IMR-90 (cell line): ENCODE data around the gene B9D1. TPM values are rescaled to one million over a fixed set of nuclear protein-coding genes. Genes with fewer than 3 reads are reported as not detected.

Experiments used
- ATAC-seq: fragments of 200-7000 bp; cut with Tn5 transposase; 2 replicates; pipeline ENCODE4 v1.9.1; 2020; ENCODE audit warnings: low read depth, mild to moderate bottlenecking, moderate library complexity
- BruUV-seq: library from RNA; stranded (reverse); fragments of 400-500 nt; replicated peaks from 2 replicates; lab custom pipeline; 2021; lab: Mats Ljungman, UMichigan
- CTCF ChIA-PET: fragments of 300-600 bp; formaldehyde crosslinking; extraction: SDS; loops from one replicate; lab custom pipeline; 2021; ENCODE audit warnings: antibody characterized with exemption; lab: Yijun Ruan, JAX
- POLR2A ChIA-PET: fragments of 300-600 bp; sonication (Branson Sonifier 250); formaldehyde crosslinking; loops from one replicate; lab custom pipeline; 2022; ENCODE audit warnings: antibody characterized with exemption; ENCODE audit not compliant: unreplicated experiment; lab: Charles Lee
- DNase-seq: peaks from one replicate; pipeline ENCODE4 v3.0.0; 2013
- H2AFZ ChIP-seq: replicated peaks from 2 replicates; pipeline ENCODE3; 2013; ENCODE audit warnings: low read length, mild to moderate bottlenecking; ENCODE audit not compliant: poor library complexity
- H2AK5ac ChIP-seq: 2 replicates; pipeline ENCODE4 v1.6.1; 2013; ENCODE audit warnings: low read depth, low read length, inconsistent platforms
- H2AK9ac ChIP-seq: replicated peaks from 2 replicates; pipeline ENCODE3; 2013; ENCODE audit warnings: mild to moderate bottlenecking, low read depth, low read length, moderate library complexity; ENCODE audit not compliant: poor library complexity
- H2BK120ac ChIP-seq: 2 replicates; pipeline ENCODE4 v1.6.1; 2013; ENCODE audit warnings: low read depth, low read length, inconsistent platforms
- H2BK15ac ChIP-seq: 3 replicates; pipeline ENCODE4 v1.6.1; 2013; ENCODE audit warnings: low read depth, low read length, inconsistent platforms
- H2BK20ac ChIP-seq: 2 replicates; pipeline ENCODE4 v1.6.1; 2013; ENCODE audit warnings: low read depth, mild to moderate bottlenecking, inconsistent platforms, low read length, moderate library complexity
- H2BK5ac ChIP-seq: 2 replicates; pipeline ENCODE4 v1.6.1; 2013; ENCODE audit warnings: mild to moderate bottlenecking, low read depth, low read length, inconsistent platforms; ENCODE audit not compliant: poor library complexity, severe bottlenecking
- H3K14ac ChIP-seq: replicated peaks from 2 replicates; pipeline ENCODE4 v1.6.1; 2013; ENCODE audit warnings: low read depth, low read length, inconsistent platforms
- H3K18ac ChIP-seq: 2 replicates; pipeline ENCODE4 v1.6.1; 2013; ENCODE audit warnings: low read depth, low read length, control low read depth
- H3K23ac ChIP-seq: 2 replicates; pipeline ENCODE4 v1.6.1; 2013; ENCODE audit warnings: low read depth, low read length, inconsistent platforms
- H3K27ac ChIP-seq: 2 replicates; pipeline ENCODE4 v1.5.1; 2013; ENCODE audit warnings: mild to moderate bottlenecking, control low read depth, low read length; ENCODE audit not compliant: insufficient read depth
- H3K27me3 ChIP-seq: 2 replicates; pipeline ENCODE4 v1.6.1; 2013; ENCODE audit warnings: low read length; ENCODE audit not compliant: control insufficient read depth, insufficient read depth
- H3K36me3 ChIP-seq: 2 replicates; pipeline ENCODE4 v1.6.1; 2013; ENCODE audit warnings: low read length, mixed read lengths; ENCODE audit not compliant: control insufficient read depth, insufficient read depth
- H3K4ac ChIP-seq: 2 replicates; pipeline ENCODE4 v1.6.1; 2013; ENCODE audit warnings: low read depth, low read length, inconsistent platforms
- H3K4me1 ChIP-seq: 2 replicates; pipeline ENCODE4 v1.6.1; 2013; ENCODE audit warnings: low read length, mixed read lengths; ENCODE audit not compliant: control insufficient read depth, insufficient read depth
- H3K4me2 ChIP-seq: 2 replicates; pipeline ENCODE4 v1.6.1; 2013; ENCODE audit warnings: low read depth, mild to moderate bottlenecking, control low read depth, low read length, moderate library complexity
- H3K4me3 ChIP-seq: 2 replicates; pipeline ENCODE4 v1.5.1; 2013; ENCODE audit warnings: low read depth, mild to moderate bottlenecking, control low read depth, low read length, moderate library complexity; ENCODE audit not compliant: insufficient read depth
- H3K56ac ChIP-seq: 2 replicates; pipeline ENCODE4 v1.6.1; 2013; ENCODE audit warnings: low read length, inconsistent platforms; ENCODE audit not compliant: insufficient read depth; ENCODE audit errors: extremely low read depth
- H3K79me1 ChIP-seq, 2 experiments: 2 replicates each; pipeline ENCODE4 v1.6.1; 2013; ENCODE audit warnings: low read length in 2 of 2, inconsistent platforms in 1 of 2, low read depth in 1 of 2
- H3K9ac ChIP-seq: 2 replicates; pipeline ENCODE4 v1.6.1; 2013; ENCODE audit warnings: low read depth, low read length, control low read depth
- H3K9me1 ChIP-seq: 2 replicates; pipeline ENCODE4 v1.6.1; 2013; ENCODE audit warnings: low read length, inconsistent platforms; ENCODE audit not compliant: insufficient read depth
- H3K9me3 ChIP-seq: 2 replicates; pipeline ENCODE4 v1.6.1; 2013; ENCODE audit warnings: low read length; ENCODE audit not compliant: control insufficient read depth, insufficient read depth
- H4K20me1 ChIP-seq: 2 replicates; pipeline ENCODE4 v1.6.1; 2013; ENCODE audit warnings: low read length, inconsistent platforms; ENCODE audit not compliant: insufficient read depth
- H4K5ac ChIP-seq: 2 replicates; pipeline ENCODE4 v1.6.1; 2013; ENCODE audit warnings: mild to moderate bottlenecking, low read depth, low read length, control low read depth
- H4K8ac ChIP-seq, 2 experiments: 2 replicates each; pipeline ENCODE4 v1.6.1; 2013; ENCODE audit warnings: low read depth in 2 of 2, low read length in 2 of 2, control low read depth in 1 of 2, inconsistent platforms in 1 of 2
- H4K91ac ChIP-seq: 2 replicates; pipeline ENCODE4 v1.6.1; 2013; ENCODE audit warnings: low read depth, low read length, inconsistent platforms; ENCODE audit not compliant: insufficient read depth
- BHLHE40 ChIP-seq: fragments of 150-350 bp; IDR thresholded peaks from 2 replicates; pipeline ENCODE4 v1.6.1; 2016; ENCODE audit warnings: mild to moderate bottlenecking, low read depth, low read length
- CEBPB ChIP-seq: IDR thresholded peaks from 2 replicates; pipeline ENCODE4 v1.6.1; 2012; ENCODE audit warnings: low read depth, low read length, improper control_type of control experiment
- CHD1 ChIP-seq: IDR thresholded peaks from 2 replicates; pipeline ENCODE4 v1.6.1; 2012; ENCODE audit warnings: low read depth, low read length, improper control_type of control experiment
- CTCF ChIP-seq: conservative IDR thresholded peaks from 2 replicates; pipeline ENCODE4 v1.5.1; 2012; ENCODE audit warnings: mild to moderate bottlenecking, low read depth, low read length, improper control_type of control experiment
- ELK1 ChIP-seq: fragments of 150-350 bp; IDR thresholded peaks from 2 replicates; pipeline ENCODE4 v1.6.1; 2016; ENCODE audit warnings: low read depth, mild to moderate bottlenecking, low read length, moderate library complexity, borderline replicate concordance
- FOS ChIP-seq: fragments of 150-350 bp; IDR thresholded peaks from 2 replicates; pipeline ENCODE4 v1.6.1; 2016; ENCODE audit warnings: low read depth, low read length
- MAFK ChIP-seq: IDR thresholded peaks from 2 replicates; pipeline ENCODE4 v1.6.1; 2012; ENCODE audit warnings: low read depth, low read length, improper control_type of control experiment
- MAZ ChIP-seq: IDR thresholded peaks from 2 replicates; pipeline ENCODE4 v1.6.1; 2012; ENCODE audit warnings: low read depth, mild to moderate bottlenecking, low read length, improper control_type of control experiment, moderate library complexity, borderline replicate concordance
- MXI1 ChIP-seq: IDR thresholded peaks from 2 replicates; pipeline ENCODE4 v1.6.1; 2012; ENCODE audit warnings: low read depth, mild to moderate bottlenecking, low read length, moderate library complexity, borderline replicate concordance
- NFE2L2 ChIP-seq: fragments of 150-350 bp; IDR thresholded peaks from 2 replicates; pipeline ENCODE4 v1.6.1; 2016; ENCODE audit warnings: low read depth, mild to moderate bottlenecking, low read length
- POLR2A ChIP-seq: IDR thresholded peaks from 2 replicates; pipeline ENCODE4 v1.6.1; 2012; ENCODE audit warnings: mild to moderate bottlenecking, low read depth, low read length
- RAD21 ChIP-seq: IDR thresholded peaks from 2 replicates; pipeline ENCODE4 v1.6.1; 2012; ENCODE audit warnings: low read length, improper control_type of control experiment
- RCOR1 ChIP-seq: IDR thresholded peaks from 2 replicates; pipeline ENCODE4 v1.6.1; 2012; ENCODE audit warnings: mild to moderate bottlenecking, low read length, improper control_type of control experiment; ENCODE audit not compliant: insufficient replicate concordance
- RFX5 ChIP-seq: IDR thresholded peaks from 2 replicates; pipeline ENCODE4 v1.8.0; 2012; ENCODE audit warnings: low read depth, mild to moderate bottlenecking, low read length, moderate library complexity
- USF2 ChIP-seq: fragments of 150-350 bp; IDR thresholded peaks from 2 replicates; pipeline ENCODE4 v1.6.1; 2017; ENCODE audit warnings: mild to moderate bottlenecking, antibody characterized with exemption, low read length, low read depth
- WGBS, 2 experiments: methylation state at CpG; one replicate each; pipeline versions ENCODE4 v1.1.5 to v1.1.7; 2013; ENCODE audit warnings: missing lambda C conversion rate in 2 of 2; ENCODE audit not compliant: insufficient read length in 1 of 2; ENCODE audit errors: extremely low coverage in 2 of 2; 5-methylcytosine and 5-hydroxymethylcytosine counted together
- dilution Hi-C: fragments of 300-500 bp; cut with HindIII; formaldehyde crosslinking; loops from one replicate; pipeline ENCODE4 v1.14.3; 2018; ENCODE audit warnings: low sequenced_read_pairs; ENCODE audit not compliant: unreplicated experiment
- in situ Hi-C: fragments of 300-500 bp; cut with MboI; formaldehyde crosslinking; loops from 3 replicates; pipeline ENCODE4 v1.14.3; 2019; ENCODE audit warnings: low sequenced_read_pairs, inconsistent platforms, mixed read lengths
- intact Hi-C: fragments of 100-400 bp; cut with micrococcal nuclease; formaldehyde crosslinking; loops from 2 replicates; pipeline ENCODE4 v1.10.0; 2022
- polyA plus RNA-seq, 3 experiments: library from polyadenylated mRNA; depleted of rRNA; stranded (reverse); fragments of >200 nt; gene quantifications; 2 replicates each; pipeline ENCODE4 v1.2.3, GENCODE V29; 2012; ENCODE audit warnings: low replicate concordance in 1 of 3
- total RNA-seq: library from RNA; depleted of rRNA; stranded (reverse); fragments of >200 nt; gene quantifications from 2 replicates; pipeline ENCODE4 v1.2.3, GENCODE V29; 2012

B9D1 gene
- total and polyA plus RNA-seq, 2 of the 4 experiments (the other 2 are of a cell fraction) = 42.5 to 43.8 TPM

GRCh38 chr17:19331134-19331533 lies 31.4 kb downstream of the B9D1 start:
- H2AK9ac ChIP-seq = no peak overlapping the region
- no TSS peak for BruUV-seq
- no peaks in the 10 kb centered on the region for H3K27me3 ChIP-seq
- ChIA-PET POLR2A (no interaction called here), CTCF (interaction anchor here (0.7 to 1.2 kb wide), 2 partner anchors 8 to 135 kb away, joined by 3 to 6 read pairs; no protein-coding TSS in a partner anchor)
- peak overlapping the region; percentile 23; the same call in 1 of the 2 replicates for H3K4me2 ChIP-seq
- H2BK15ac ChIP-seq = no peak overlapping the region
- WGBS, 2 experiments = no CpG with 5 or more reads among the region's 4 CpGs
- H3K9me1 ChIP-seq = peaks cover 41% of the 10 kb centered on the region
- peak overlapping the region; percentile 63 to 90; a peak in 3 of 4 replicates for H4K8ac ChIP-seq
- H3K23ac ChIP-seq = peak overlapping the region; percentile 19; the same call in 1 of the 2 replicates
- peak overlapping the region; percentile 40; the same call in 1 of the 2 replicates for H3K14ac ChIP-seq
- H3K4me3 ChIP-seq = no peak overlapping the region
- H4K20me1 ChIP-seq = peaks cover 4% of the 10 kb centered on the region; the same call in 1 of the 2 replicates
- intact Hi-C loops = no loop called here
- peak overlapping the region; percentile 85; the same call in 1 of the 2 replicates for H4K91ac ChIP-seq
- H3K9ac ChIP-seq = peak overlapping the region; percentile 10; the same call in 1 of the 2 replicates
- peak overlapping the region; percentile 90; the same call in 1 of the 2 replicates for H3K27ac ChIP-seq
- H3K18ac ChIP-seq = peak overlapping the region; percentile 58; the same call in 1 of the 2 replicates
- no peak overlapping the region for H2AK5ac ChIP-seq
- H3K79me1 ChIP-seq = peaks cover 0 to 37% of the 10 kb centered on the region in 2 experiments; a peak in 2 of 4 replicates
- no peaks in the 10 kb centered on the region for H3K9me3 ChIP-seq
- H2BK20ac ChIP-seq = 0 out of 2 replicates have a peak overlapping the region, but pooled peaks have one; percentile 67
- peaks cover 35% of the 10 kb centered on the region for H3K4me1 ChIP-seq
- 0 out of 2 replicates have a peak overlapping the region, but pooled peaks have one; percentile 61 for H4K5ac ChIP-seq
- H2AFZ ChIP-seq = no peak overlapping the region
- DNase-seq = peak; percentile 92
- in situ Hi-C loops = no loop called here
- H3K36me3 ChIP-seq = peaks cover 14% of the 10 kb centered on the region; the same call in 1 of the 2 replicates
- H3K4ac ChIP-seq = peak overlapping the region; percentile 89; the same call in 1 of the 2 replicates
- H2BK5ac ChIP-seq = peak overlapping the region; percentile 92
- H2BK120ac ChIP-seq = peak overlapping the region; percentile 77; the same call in 1 of the 2 replicates
- peak overlapping the region; percentile 76 for H3K56ac ChIP-seq
- ATAC-seq = peak; percentile 90
- dilution Hi-C loops = no loop called here
- no peak for TF ChIP-seq USF2
- TF ChIP-seq NFE2L2 = no peak
- TF ChIP-seq FOS = peak; percentile 82
- no peak for TF ChIP-seq CHD1
- TF ChIP-seq RFX5 = no peak
- TF ChIP-seq CEBPB = peak; percentile 88
- peak; percentile 42; the same call in 1 of the 2 replicates for TF ChIP-seq MAFK
- TF ChIP-seq ELK1 = no peak
- TF ChIP-seq BHLHE40 = no peak
- no peak for TF ChIP-seq MXI1
- no peak for TF ChIP-seq MAZ
- TF ChIP-seq RAD21 = no peak; the same call in 1 of the 2 replicates
- TF ChIP-seq RCOR1 = no peak
- TF ChIP-seq CTCF = peak; percentile 11; the same call in 1 of the 2 replicates
- TF ChIP-seq POLR2A = no peak
